ENCODE data around the gene SLC8A1. TPM values are rescaled to one million over a fixed set of nuclear protein-coding genes. Genes with fewer than 3 reads are reported as not detected.

Gene SLC8A1
- total and polyA plus RNA-seq, 11 donors, result 61.9 to 1,521 (median 827) TPM

DNA sequence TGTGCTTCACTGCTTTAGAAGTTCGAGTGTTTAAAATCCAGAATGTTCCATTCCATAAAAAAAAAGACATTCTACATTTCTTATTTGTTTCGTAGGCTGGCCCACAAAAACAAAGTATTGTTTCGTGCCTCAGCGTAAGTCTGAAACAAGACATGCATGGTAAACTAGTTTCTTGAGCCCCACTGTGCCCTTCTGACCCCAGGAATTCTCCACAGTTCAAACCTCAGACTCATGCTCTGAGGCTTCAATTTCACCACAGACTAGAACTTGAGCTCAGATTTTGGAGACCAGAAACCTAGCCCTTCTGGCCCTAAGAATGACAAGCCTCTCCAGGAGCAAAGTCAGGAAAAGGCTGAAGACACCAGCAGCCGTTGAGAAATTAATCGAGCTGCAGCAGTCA, 151.5 kb downstream of the SLC8A1 start:
- Histone ChIP-seq H3K27me3 (no peaks in the 10 kb centered on the region), H3K4me1 (peaks cover 0 to 37% (median 15%) of the 10 kb centered on the region in 12 donors), H3K9me3 (no peaks in the 10 kb centered on the region), H3K4me3 (no peak overlapping the region), H3K27ac (no peak overlapping the region), H3K36me3 (no peaks in the 10 kb centered on the region)
- intact Hi-C loops (cut with DNase I), result no loop called here
- TF ChIP-seq POLR2A (IDR thresholded peaks at IDR 0.05), result no peak
- TF ChIP-seq, protein P1, sequence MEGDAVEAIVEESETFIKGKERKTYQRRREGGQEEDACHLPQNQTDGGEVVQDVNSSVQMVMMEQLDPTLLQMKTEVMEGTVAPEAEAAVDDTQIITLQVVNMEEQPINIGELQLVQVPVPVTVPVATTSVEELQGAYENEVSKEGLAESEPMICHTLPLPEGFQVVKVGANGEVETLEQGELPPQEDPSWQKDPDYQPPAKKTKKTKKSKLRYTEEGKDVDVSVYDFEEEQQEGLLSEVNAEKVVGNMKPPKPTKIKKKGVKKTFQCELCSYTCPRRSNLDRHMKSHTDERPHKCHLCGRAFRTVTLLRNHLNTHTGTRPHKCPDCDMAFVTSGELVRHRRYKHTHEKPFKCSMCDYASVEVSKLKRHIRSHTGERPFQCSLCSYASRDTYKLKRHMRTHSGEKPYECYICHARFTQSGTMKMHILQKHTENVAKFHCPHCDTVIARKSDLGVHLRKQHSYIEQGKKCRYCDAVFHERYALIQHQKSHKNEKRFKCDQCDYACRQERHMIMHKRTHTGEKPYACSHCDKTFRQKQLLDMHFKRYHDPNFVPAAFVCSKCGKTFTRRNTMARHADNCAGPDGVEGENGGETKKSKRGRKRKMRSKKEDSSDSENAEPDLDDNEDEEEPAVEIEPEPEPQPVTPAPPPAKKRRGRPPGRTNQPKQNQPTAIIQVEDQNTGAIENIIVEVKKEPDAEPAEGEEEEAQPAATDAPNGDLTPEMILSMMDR (IDR thresholded peaks at IDR 0.05), result no peak
- WGBS, 4 donors, result 62 to 85% (median 76%) methylated on average over 6 of the region's 6 CpGs
- ATAC-seq (no peak), DNase-seq (no peak)

DNA sequence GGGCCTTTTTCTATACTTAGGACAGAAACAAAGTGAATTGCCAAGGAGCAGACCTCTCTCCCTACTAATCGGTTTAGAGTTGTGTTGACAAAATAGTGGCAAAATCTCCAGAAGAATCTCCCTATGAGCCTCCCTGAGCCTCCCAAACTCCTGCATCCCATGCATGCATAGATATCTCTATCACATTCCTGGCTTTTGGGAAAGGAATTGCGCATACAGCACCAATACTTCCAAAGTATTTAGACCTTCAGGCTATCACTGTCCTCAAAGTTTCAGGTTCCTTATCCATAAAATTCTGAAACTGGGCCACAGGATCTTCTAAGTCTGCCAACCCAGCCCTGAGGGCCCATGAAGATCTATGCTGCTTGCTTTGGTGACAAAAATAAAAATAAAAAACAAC, 152.1 kb downstream of the SLC8A1 start:
- ATAC-seq, result no peak

DNA sequence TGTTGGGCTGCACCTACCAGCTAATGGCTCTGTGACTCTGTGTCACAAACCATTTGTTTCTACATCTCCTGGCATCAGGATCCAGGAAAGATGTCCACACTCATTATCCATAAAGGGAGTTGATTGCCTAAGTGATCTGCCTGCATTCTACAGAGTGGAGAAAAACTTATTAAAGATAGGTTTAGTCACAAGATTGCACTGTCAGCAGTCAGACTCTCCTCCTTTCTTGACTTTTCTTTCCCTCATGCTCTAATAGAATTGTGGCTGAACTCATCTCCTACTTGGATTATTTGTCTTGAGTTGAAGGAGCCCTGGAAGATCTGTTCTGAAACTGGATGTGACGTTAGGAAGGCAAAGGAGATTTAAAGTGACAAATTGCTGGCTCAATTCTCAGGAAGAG, 152.7 kb downstream of the SLC8A1 start:
- DNase-seq (no peak), ATAC-seq (no peak)
- Histone ChIP-seq H3K9me3 (no peaks in the 10 kb centered on the region), H3K27ac (no peak overlapping the region), H3K4me3 (no peak overlapping the region), H3K36me3 (no peaks in the 10 kb centered on the region), H3K27me3 (no peaks in the 10 kb centered on the region), H3K4me1 (peaks cover 0 to 26% (median 9%) of the 10 kb centered on the region in 12 donors)
- no peak for TF ChIP-seq POLR2A (IDR thresholded peaks at IDR 0.05)
- TF ChIP-seq, protein P1 (IDR thresholded peaks at IDR 0.05), result no peak
- intact Hi-C loops (cut with DNase I), result no loop called here
- 41 to 75% (median 60%) methylated on average over 1 of the region's 1 CpG for WGBS, 4 donors

More for the DNA sequence above, 152.1 kb downstream of the SLC8A1 start:
- Histone ChIP-seq H3K9me3 (no peaks in the 10 kb centered on the region), H3K27ac (no peak overlapping the region), H3K4me1 (peaks cover 0 to 31% (median 11%) of the 10 kb centered on the region in 12 donors), H3K4me3 (no peak overlapping the region), H3K27me3 (no peaks in the 10 kb centered on the region), H3K36me3 (no peaks in the 10 kb centered on the region)
- DNase-seq, result no peak
- intact Hi-C loops (cut with DNase I), result no loop called here
- TF ChIP-seq POLR2A (IDR thresholded peaks at IDR 0.05), result no peak
- TF ChIP-seq, protein P1 (IDR thresholded peaks at IDR 0.05), result no peak
- 74 to 85% (median 83%) methylated on average over 2 of the region's 2 CpGs for WGBS, 4 donors

DNA sequence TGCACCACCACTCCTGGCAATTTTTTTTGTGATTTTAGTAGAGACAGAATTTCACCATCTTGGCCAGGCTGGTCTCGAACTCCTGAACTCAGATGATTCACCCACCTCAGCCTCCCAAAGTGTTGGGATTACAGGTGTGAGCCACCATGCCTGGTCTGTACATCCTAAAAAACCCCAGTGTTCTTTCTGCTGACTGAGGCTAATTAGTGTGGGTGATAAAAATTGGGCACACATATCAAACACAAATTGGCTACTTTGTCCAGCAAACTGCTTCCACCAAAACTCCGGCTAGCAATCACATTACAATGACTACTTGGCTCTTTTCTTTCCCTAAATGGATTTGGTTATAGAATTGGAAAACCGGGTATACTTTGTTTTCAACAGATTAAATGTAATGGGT, 153.9 kb downstream of the SLC8A1 start:
- Histone ChIP-seq H3K4me3 (no peak overlapping the region), H3K4me1 (peaks cover 0 to 22% (median under 1%) of the 10 kb centered on the region in 12 donors), H3K36me3 (no peaks in the 10 kb centered on the region), H3K27me3 (no peaks in the 10 kb centered on the region), H3K27ac (no peak overlapping the region), H3K9me3 (no peaks in the 10 kb centered on the region)
- DNase-seq (no peak), ATAC-seq (no peak)
- WGBS, 4 donors, result 88 to 97% (median 95%) methylated on average over 3 of the region's 3 CpGs
- TF ChIP-seq, protein P1 (IDR thresholded peaks at IDR 0.05), result no peak
- TF ChIP-seq POLR2A (IDR thresholded peaks at IDR 0.05), result no peak
- intact Hi-C loops (cut with DNase I), result no loop called here
